ENCODE results near the gene POU3F3.

DNA sequence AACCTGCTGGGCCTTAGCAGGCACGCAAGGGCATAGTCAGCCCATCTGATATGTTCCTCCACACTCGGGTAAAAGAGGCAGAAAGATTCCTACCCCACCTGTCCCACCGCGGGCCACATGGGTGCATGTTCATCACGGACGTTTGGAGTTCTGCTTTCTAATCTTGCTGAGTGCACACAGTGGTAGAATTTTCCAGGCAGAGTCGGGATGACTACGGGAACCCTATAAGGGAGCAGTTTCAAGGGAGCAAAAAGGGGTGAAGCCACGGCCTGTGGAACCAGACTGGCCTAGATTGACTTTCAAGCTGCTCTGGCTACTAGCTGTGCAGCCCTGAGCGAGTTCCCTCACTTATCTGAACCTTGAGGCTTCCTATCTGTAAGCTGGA lies 36.8 kb downstream of the POU3F3 start:
- TF ChIP-seq CTCF (IDR thresholded peaks at IDR 0.05) (no peak), POLR2AphosphoS5 (IDR thresholded peaks at IDR 0.05; ENCODE audit: low read depth, low read length) (no peak)
- TF ChIP-seq, protein P1, sequence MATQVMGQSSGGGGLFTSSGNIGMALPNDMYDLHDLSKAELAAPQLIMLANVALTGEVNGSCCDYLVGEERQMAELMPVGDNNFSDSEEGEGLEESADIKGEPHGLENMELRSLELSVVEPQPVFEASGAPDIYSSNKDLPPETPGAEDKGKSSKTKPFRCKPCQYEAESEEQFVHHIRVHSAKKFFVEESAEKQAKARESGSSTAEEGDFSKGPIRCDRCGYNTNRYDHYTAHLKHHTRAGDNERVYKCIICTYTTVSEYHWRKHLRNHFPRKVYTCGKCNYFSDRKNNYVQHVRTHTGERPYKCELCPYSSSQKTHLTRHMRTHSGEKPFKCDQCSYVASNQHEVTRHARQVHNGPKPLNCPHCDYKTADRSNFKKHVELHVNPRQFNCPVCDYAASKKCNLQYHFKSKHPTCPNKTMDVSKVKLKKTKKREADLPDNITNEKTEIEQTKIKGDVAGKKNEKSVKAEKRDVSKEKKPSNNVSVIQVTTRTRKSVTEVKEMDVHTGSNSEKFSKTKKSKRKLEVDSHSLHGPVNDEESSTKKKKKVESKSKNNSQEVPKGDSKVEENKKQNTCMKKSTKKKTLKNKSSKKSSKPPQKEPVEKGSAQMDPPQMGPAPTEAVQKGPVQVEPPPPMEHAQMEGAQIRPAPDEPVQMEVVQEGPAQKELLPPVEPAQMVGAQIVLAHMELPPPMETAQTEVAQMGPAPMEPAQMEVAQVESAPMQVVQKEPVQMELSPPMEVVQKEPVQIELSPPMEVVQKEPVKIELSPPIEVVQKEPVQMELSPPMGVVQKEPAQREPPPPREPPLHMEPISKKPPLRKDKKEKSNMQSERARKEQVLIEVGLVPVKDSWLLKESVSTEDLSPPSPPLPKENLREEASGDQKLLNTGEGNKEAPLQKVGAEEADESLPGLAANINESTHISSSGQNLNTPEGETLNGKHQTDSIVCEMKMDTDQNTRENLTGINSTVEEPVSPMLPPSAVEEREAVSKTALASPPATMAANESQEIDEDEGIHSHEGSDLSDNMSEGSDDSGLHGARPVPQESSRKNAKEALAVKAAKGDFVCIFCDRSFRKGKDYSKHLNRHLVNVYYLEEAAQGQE (IDR thresholded peaks at IDR 0.05; ENCODE audit: insufficient read depth in 1 of 2, low read depth in 2 of 2, low read length in 1 of 2) = no peak

Measured in Panc1 (cell line).